Measurements from ENCODE around the gene ARHGAP9.
"Not testable (repeated sequence)": the region's sequence is repeated elsewhere in the genome, so short reads cannot be mapped to it uniquely, and the experiment has no call there.

ARHGAP9 gene

DNA sequence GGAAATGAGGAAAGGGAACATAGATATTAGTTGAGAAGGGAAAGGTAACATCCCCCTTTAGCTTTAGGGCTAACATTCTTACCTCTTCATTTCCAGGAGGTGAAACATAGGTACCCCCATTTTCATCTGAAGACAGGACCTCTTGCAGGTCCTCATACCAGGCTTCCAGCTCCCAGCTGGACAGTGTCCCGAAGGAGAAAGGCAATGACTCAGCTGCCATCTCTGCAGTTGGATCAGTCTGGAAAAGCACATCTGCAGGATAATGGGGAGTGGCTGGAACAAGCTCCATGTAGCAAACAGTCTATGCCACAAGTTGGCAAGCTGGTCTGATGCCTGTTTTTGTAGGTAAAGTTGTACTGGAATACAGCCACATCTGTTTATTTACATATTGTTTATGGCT is 37.5 kb upstream of the ARHGAP9 start:
- no peak for DNase-seq

GRCh38 chr12:57516617-57517153 is 37.0 kb upstream of the ARHGAP9 start:
- DNase-seq, result no peak

- DNase-seq, result no peak
These were observed 36.4 kb upstream of the ARHGAP9 start for GRCh38 chr12:57515934-57516541.

GRCh38 chr12:57515408-57515933 is 35.8 kb upstream of the ARHGAP9 start:
- DNase-seq, result no peak

GRCh38 chr12:57514720-57515407 is 35.2 kb upstream of the ARHGAP9 start:
- DNase-seq, result no peak

DNA sequence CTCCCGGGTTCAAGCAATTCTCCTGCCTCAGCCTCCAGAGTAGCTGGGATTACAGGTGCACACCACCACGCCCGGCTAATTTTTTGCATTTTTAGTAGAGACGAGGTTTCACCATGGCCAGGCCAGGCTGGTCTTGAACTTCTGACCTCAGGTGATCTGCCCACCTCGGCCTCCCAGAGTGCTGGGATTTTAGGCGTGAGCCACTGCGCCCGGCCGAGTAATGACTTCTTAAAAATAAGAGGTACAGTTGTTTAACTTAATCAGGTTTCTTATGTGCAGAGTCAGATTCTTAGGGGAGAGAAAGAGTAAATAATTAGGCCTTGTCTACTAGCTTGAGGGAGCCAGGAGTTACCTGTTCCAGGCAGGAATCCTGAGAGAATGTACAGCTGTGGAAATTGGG is 34.6 kb upstream of the ARHGAP9 start:
- not testable (repeated sequence) for DNase-seq

DNA sequence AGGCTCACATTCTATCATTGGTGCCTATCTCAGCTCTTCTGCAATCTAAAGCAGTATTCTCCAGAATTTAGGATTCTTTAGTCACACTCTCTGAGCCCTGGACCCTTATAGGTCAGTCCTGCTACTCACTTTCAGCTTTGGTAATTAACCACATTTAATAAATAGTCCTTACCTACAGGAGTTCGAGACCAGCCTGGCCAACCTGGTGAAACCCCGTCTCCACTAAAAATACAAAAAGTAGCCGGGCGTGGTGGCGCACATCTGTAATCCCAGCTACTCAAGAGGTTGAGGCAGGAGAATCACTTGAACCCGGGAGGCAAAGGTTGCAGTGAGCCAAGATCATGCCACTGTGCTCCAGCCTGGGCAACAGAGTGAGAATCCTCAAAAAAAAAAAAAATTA is 34.0 kb upstream of the ARHGAP9 start:
- DNase-seq, result not testable (repeated sequence)

GRCh38 chr12:57513266-57513665 is 33.6 kb upstream of the ARHGAP9 start:
- no peak for DNase-seq

GRCh38 chr12:57512665-57513064 is 33.0 kb upstream of the ARHGAP9 start:
- DNase-seq, result no peak

- no peak for DNase-seq
These were observed 32.1 kb upstream of the ARHGAP9 start for GRCh38 chr12:57511588-57512325.

DNA sequence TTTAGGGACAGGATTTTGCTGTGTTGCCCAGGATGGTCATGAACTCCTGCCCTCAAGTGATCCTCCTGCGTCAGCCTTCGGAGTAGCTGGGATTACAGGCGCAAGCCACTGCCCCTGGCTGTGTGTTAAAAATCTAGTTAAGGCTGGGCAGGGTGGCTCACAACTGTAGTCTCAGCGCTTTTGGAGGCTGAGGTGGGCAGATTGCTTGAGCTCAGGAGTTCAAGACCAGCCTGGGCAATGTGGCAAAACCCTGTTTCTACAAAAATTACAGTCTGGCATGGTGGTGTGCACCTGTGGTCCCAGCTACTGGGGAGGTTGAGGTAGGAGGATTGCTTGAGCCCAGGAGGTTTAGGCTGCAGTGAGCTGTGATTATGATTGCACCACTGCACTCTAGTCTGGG is 31.5 kb upstream of the ARHGAP9 start:
- DNase-seq, result no peak

GRCh38 chr12:57507796-57508195 is 28.1 kb upstream of the ARHGAP9 start:
- not testable (repeated sequence) for DNase-seq

DNA sequence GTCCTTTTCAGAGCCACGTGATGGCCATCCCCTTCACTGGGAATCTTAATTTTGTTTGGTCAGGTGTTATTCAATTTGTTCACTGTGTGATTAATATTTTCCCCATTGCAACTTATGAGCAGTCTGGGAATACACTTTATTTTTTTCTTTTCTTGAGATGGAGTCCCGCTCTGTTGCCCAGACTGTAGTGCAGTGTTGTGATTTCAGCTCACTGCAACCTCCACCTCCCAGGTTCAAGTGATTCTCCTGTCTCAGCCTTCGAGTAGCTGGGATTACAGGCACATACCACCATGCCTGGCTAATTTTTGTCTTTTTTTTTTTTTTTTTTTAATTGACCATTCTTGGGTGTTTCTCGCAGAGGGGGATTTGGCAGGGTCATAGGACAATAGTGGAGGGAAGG is 26.9 kb upstream of the ARHGAP9 start:
- DNase-seq, result not testable (repeated sequence)

- DNase-seq, result not testable (repeated sequence)
These were observed 22.8 kb upstream of the ARHGAP9 start for GRCh38 chr12:57502311-57502969.

GRCh38 chr12:57500213-57500612 is 20.5 kb upstream of the ARHGAP9 start:
- no peak for DNase-seq

- DNase-seq, result no peak
These were observed 18.9 kb upstream of the ARHGAP9 start for GRCh38 chr12:57498571-57498970.

DNA sequence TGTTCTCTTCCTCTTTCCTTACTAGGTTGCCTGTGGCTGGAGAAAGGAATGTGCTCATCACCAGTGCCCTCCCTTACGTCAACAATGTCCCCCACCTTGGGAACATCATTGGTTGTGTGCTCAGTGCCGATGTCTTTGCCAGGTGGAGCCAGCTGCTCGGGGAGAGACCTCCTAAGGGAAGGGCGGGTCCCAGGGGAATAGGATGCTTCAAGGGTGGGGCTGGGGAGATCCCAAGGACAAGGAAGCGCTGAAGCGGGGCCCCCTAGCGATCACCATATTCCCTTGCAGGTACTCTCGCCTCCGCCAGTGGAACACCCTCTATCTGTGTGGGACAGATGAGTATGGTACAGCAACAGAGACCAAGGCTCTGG is 18.5 kb upstream of the ARHGAP9 start:
- no peak for DNase-seq

DNA sequence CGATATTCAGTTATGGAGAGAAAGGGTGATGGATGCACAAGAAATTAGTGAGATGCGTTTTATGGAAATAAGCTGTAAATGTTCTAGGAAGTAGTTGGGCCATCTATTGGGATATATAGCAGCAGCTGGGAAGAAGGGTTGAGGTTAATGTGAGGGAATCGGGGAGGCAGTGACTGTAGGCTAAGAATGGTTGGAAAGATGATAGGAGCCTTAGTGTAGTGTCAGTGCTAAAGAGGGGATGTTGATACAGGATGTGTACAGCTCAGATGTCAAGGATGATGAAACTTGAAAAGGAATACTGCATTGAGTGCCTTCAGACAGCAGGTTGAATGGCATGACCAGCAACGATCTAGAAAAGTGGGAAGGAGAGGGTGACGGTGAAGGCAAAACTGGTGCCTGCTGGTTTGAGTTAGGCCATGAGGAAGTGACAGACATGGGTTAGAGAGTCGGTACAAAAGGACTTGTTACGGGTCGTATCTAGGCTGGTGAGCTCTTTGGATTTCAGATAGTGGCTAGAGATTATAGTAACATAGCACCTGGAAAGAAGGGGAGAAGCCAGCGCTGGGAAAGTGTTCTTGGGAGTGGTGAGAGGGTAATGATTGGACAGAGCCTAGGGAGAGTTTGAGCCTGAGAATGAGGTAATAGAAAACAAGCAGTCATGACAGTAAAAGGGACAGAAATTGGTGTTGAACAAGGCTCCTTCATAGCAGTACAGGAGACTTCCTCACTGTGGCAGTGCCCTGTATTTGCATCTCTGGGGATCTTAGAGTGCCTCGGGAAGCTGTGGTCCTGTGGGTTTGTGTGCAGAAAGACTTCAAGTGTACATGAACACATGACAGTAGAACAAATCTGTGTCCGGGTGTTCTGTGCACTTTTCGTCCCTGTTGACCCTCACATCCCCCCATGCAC is 17.8 kb upstream of the ARHGAP9 start:
- DNase-seq, result no peak

GRCh38 chr12:57496822-57497221 is 17.2 kb upstream of the ARHGAP9 start:
- DNase-seq, result no peak

DNA sequence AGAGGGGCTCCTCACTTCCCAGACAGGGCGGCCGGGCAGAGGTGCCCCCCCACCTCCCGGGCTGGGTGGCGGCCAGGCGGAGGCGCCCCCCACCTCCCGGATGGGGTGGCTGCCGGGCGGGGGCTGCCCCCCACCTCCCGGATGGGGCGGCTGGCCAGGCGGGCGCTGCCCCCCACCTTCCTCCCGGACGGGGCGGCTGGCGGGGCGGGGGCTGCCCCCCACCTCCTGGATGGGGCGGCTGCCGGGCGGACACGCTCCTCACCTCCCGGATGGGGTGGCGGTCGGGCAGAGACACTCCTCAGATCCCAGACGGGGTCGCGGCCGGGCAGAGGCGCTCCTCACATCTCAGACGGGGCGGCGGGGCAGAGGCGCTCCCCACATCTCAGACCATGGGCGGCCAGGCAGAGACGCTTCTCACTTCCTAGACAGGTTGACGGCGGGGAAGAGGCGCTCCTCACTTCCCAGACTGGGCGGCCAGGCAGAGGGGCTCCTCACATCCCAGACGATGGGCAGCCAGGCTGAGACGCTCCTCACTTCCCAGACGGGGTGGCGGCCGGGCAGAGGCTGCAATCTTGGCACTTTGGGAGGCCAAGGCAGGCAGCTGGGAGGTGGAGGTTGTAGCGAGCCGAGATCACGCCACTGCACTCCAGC is 15.5 kb upstream of the ARHGAP9 start:
- DNase-seq, result not testable (repeated sequence)

Measured in NCI-H1930 (cell line).